GM18858 (cell line): Measurements from ENCODE around the gene SRP68.
"Not testable (repeated sequence)": the region's sequence is repeated elsewhere in the genome, so short reads cannot be mapped to it uniquely, and the experiment has no call there.

ENCODE experiments used
- ATAC-seq: cut with Tn5 transposase; IDR thresholded peaks from one replicate; pipeline ENCODE4 v1.9.1; 2021; ENCODE audit not compliant: unreplicated experiment

Gene SRP68

DNA sequence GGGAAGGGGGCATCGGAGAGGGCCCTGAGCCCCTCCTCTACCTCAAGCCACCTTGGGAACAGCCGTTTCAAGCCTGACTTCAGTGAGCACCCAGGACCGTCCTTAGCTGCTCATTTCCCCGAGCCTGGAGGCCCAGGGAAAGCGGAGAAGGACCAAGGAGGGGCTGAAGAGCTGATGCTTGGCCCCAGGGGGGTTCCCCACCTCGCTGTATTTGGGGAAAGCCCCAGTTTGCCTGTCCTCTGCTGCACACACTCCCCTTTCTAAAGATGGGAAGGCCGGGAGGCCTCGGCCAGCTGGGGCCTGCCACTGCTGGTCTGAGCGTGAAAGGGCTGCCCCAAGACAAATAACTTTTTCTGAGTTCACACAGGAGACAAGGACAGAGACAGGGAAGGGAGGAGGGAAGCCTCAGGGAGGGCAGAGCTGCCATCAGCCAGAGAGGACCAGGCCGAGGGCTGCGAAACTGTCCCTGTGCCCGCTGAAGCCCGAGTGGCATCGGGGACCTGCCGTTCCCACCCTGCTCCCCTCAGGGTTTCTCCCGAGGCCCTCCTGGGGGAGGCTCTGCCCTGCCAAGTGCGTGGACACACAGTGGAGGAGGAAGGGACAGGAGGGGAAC, 18.3 kb upstream of the SRP68 start:
- no peak for ATAC-seq

GRCh38 chr17:76089680-76090516, 17.6 kb upstream of the SRP68 start:
- ATAC-seq, result no peak

GRCh38 chr17:76088868-76089576, 16.7 kb upstream of the SRP68 start:
- ATAC-seq, result no peak

- ATAC-seq, result no peak
Observed at GRCh38 chr17:76088041-76088867, 15.9 kb upstream of the SRP68 start.

DNA sequence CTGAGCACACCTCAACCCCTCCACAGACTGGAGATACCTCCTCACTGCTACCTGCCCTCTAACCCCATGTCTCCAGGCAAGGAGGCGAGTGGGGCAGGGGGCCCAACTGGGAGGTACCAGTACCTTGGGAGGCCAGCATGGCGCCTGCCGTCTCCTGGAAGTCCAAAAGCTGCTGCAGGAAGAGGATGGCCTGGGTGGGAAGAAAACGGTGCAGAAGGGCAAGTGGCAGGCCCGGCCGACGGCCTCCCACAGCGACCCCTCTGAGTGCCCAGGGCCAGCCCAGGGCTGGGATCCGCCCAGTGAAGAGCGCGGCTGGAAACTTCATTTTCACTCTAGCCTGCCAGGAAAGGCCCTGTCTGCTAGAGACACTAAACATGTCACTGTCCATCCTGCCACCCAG, 15.2 kb upstream of the SRP68 start:
- no peak for ATAC-seq

DNA sequence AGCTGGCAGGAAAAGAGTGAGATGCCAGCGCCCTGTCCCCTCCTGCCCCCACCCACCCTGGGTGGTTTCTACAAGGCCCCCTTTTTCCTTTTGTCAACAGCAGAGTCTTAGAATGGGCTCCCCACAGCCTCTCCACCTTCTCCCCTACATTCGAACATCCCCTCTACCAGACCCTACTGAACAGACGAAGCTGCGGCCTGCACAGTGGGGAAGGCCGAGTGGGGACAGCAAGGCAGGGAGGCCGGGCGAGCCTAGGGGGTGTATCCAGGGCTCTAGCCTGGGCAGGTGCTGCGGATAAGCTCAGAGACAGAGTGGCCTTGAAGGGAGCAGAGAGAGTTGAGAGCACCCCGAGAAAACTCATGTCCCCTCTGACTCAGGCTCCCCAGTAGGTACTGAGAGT, 14.1 kb upstream of the SRP68 start:
- ATAC-seq, result no peak

- no peak for ATAC-seq
Observed at GRCh38 chr17:76085731-76086366, 13.5 kb upstream of the SRP68 start.

GRCh38 chr17:76085066-76085730, 12.9 kb upstream of the SRP68 start:
- ATAC-seq, result no peak

- no peak for ATAC-seq
Observed at GRCh38 chr17:76083536-76084182, 11.3 kb upstream of the SRP68 start.

DNA sequence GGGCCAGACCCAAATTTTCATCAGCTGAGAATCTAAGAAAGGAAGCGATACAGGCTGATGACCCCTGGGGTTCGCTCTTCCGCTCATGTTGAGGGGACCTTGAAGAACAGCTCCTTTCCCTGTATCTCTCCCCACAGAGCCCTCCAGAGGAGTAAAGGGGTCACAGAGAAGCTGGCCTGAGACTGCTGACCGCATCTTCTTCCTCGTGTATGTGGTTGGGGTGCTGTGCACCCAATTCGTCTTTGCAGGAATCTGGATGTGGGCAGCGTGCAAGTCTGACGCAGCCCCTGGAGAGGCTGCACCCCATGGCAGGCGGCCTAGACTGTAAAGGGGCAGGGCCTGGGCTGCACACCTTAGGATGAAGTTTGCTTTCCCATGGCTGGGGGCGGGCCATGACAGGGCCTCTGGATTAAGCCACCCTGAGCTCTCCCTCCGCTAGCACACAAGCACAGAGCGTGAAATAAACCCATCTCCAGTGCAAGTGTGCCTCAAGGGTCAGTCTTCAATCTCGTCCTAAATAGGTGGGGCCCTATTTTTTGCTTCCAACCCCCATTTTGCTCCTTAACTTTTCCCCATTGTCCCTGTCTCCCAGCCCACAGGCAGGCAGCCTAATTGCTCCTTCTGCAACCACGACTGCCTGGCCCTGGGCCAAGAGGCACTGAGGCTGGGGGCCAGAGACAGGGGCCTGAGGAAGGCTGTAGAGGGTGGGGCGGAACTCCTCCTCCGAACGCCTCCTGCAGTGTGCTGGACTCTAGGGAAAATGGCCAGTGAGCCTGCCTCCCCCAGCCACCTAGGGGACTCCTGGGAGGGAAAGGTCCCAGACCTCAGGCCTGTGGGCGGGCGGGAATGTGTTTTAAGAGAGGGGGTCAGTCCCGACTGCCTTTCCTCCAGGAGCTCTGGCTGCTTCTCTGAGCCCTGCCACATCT, 10.3 kb upstream of the SRP68 start:
- no peak for ATAC-seq

DNA sequence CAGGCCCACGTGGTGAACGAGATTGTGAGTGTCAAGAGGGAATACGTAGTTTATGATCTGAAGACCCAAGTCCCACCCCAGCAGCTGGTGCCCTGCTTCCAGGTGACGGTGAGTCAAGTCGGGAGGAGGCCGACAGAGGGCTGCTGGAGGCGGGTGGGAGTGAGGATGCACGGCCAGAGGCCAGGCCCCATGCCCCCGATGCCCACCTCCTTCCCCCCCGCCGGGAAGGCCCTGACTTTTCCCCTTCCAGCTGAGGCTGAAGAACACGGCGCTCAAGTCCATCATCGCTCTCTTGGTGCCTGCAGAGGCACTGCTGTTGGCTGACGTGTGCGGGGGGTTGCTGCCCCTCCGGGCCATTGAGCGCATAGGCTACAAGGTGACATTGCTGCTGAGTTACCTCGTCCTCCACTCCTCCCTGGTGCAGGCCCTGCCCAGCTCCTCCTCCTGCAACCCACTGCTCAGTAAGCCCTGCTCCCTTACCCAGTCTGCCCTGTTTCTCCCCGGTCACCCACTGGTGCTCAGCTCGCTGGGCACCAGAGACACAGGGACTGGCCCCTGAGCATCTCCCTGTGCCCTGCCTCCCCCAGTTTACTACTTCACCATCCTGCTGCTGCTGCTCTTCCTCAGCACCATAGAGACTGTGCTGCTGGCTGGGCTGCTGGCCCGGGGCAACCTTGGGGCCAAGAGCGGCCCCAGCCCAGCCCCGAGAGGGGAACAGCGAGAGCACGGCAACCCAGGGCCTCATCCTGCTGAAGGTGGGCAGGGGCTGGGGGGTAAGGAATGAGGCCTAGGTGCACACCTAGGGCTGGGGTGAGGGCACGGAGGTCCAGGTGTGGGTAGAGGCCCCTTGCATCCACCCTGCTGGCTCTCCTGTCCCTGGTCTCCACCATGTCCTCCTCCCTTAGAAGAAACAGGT, 9.2 kb upstream of the SRP68 start:
- no peak for ATAC-seq

GRCh38 chr17:76080768-76081287, 8.5 kb upstream of the SRP68 start:
- no peak for ATAC-seq

DNA sequence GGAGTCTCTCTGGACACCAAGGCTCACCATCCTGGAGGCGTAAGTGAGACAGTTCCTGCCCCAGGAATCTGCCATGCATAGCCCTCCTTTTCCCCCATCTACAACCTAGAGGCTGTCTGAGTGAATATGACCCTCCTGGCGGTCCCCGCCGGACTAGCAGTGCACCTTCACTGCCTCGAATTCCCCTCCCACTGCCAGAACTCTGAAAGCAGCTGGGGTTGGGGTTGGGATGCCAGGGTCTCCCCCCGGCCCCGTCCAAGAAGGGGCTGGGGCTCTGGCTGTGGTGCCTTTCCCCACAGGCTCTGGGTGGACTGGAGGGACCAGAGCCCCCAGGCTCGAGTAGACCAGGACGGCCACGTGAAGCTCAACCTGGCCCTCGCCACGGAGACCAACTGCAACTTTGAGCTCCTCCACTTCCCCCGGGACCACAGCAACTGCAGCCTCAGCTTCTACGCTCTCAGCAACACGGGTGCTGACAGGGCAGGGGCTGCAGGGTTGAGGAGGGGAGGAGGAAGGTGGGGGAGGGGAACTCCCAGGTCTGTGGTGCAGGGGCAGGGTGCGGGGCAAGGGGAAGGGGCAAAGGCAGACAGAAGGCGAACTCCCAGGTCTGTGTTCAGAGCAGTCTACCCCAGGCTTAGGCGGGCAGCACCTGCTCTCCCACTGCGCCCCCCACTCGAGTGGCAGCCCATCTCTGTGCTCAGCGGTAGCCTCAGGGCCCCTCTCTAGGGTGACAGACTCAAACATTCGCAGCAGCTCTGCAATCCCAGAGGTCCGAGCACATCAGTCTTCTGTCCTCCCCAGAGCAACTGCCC, 7.8 kb upstream of the SRP68 start:
- ATAC-seq, result no peak

GRCh38 chr17:76079535-76079955, 7.2 kb upstream of the SRP68 start:
- ATAC-seq, result no peak

GRCh38 chr17:76078860-76079534, 6.7 kb upstream of the SRP68 start, which contains the start of gene ZACN:
TSS of gene ZACN (plus strand) at chr17:76079182. CDS start at chr17:76079265, 83 bp downstream.
- no peak for ATAC-seq

DNA sequence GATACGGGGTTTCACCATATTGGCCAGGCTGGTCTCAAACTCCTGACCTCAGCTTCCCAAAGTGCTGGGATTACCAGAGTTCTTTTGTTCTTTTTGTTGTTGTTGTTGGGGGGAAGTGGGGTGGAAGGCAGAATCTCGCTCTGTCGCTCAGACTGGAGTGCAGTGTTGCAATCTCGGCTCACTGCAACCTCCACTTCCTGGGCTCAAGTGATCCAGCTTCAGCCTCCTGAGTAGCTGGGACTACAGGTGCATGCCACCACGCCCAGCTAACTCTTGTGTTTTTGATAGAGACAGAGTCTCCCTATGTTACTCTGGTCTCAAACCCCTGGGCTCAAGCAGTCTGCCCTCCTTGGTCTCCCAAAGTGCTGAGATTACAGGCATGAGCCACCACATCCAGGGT, 6.1 kb upstream of the SRP68 start:
- ATAC-seq, result not testable (repeated sequence)
